PC-9 (cell line): ENCODE data around the gene SPHK1. TPM values are rescaled to one million over a fixed set of nuclear protein-coding genes. Genes with fewer than 3 reads are reported as not detected.

ENCODE experiments used
- BruUV-seq: library from RNA; stranded (reverse); fragments of 400-500 nt; replicated peaks from 2 replicates; lab custom pipeline; 2021; lab: Mats Ljungman, UMichigan
- CTCF ChIA-PET: fragments of 300-600 bp; sonication (Branson Sonifier 250); formaldehyde crosslinking; loops from one replicate; lab custom pipeline; 2022; ENCODE audit warnings: antibody characterized with exemption; lab: Charles Lee
- POLR2A ChIA-PET: fragments of 300-600 bp; sonication (Branson Sonifier 250); formaldehyde crosslinking; loops from one replicate; lab custom pipeline; 2022; ENCODE audit warnings: antibody characterized with exemption; ENCODE audit not compliant: unreplicated experiment; lab: Charles Lee
- DNase-seq, 2 experiments: peaks; one replicate each; pipeline versions ENCODE4 v3.0.0 to v3.0.0-alpha.2; 2015 to 2022; ENCODE audit warnings: mixed read lengths in 1 of 2
- H2AFZ ChIP-seq: fragments of 200-600 bp; sonication (generic); 2 replicates; pipeline ENCODE4 v1.8.1; 2017; ENCODE audit warnings: antibody characterized with exemption
- H3F3A ChIP-seq: fragments of 200-600 bp; sonication (generic); 2 replicates; pipeline ENCODE4 v1.8.1; 2017; ENCODE audit warnings: antibody characterized with exemption, mild to moderate bottlenecking, low read depth; ENCODE audit not compliant: insufficient read depth
- H3K27ac ChIP-seq: fragments of 200-600 bp; sonication (generic); 2 replicates; pipeline ENCODE4 v1.6.1; 2016; ENCODE audit warnings: mixed run types
- H3K27me3 ChIP-seq: fragments of 200-600 bp; sonication (generic); 2 replicates; pipeline ENCODE4 v1.6.1; 2016; ENCODE audit warnings: low read depth, mixed run types; ENCODE audit not compliant: insufficient read depth
- H3K36me3 ChIP-seq: fragments of 200-600 bp; sonication (generic); 2 replicates; pipeline ENCODE4 v1.6.1; 2016; ENCODE audit warnings: low read depth, mixed run types
- H3K4me1 ChIP-seq: fragments of 200-600 bp; sonication (generic); replicated peaks from 2 replicates; pipeline ENCODE4 v1.6.1; 2016; ENCODE audit warnings: mixed run types; ENCODE audit not compliant: insufficient read depth
- H3K4me2 ChIP-seq: fragments of 200-600 bp; sonication (generic); 2 replicates; pipeline ENCODE4 v1.6.1; 2017; ENCODE audit warnings: mixed run types
- H3K4me3 ChIP-seq: fragments of 200-600 bp; sonication (generic); 2 replicates; pipeline ENCODE4 v1.6.1; 2016; ENCODE audit warnings: mixed run types
- H3K79me2 ChIP-seq: fragments of 200-600 bp; sonication (generic); 2 replicates; pipeline ENCODE4 v1.6.1; 2017; ENCODE audit warnings: low read depth, mixed run types
- H3K9me2 ChIP-seq: fragments of 200-600 bp; sonication (generic); 2 replicates; pipeline ENCODE4 v1.8.1; 2017; ENCODE audit warnings: mild to moderate bottlenecking; ENCODE audit not compliant: insufficient read depth
- H3K9me3 ChIP-seq: fragments of 200-600 bp; sonication (generic); 2 replicates; pipeline ENCODE4 v1.8.1; 2016; ENCODE audit warnings: low read depth; ENCODE audit not compliant: insufficient read depth
- H4K20me1 ChIP-seq: fragments of 200-600 bp; sonication (generic); 2 replicates; pipeline ENCODE4 v1.8.1; 2017; ENCODE audit not compliant: insufficient read depth
- EZH2 ChIP-seq: fragments of 200-600 bp; sonication (generic); IDR thresholded peaks from 2 replicates; pipeline ENCODE4 v1.8.0; 2017; ENCODE audit warnings: antibody characterized with exemption, low read depth
- intact Hi-C: fragments of 100-400 bp; cut with micrococcal nuclease; formaldehyde crosslinking; loops from one replicate; pipeline ENCODE4 v1.10.0; 2022; ENCODE audit not compliant: unreplicated experiment
- total RNA-seq: library from RNA; stranded (reverse); gene quantifications from 2 replicates; pipeline ENCODE4 v1.2.3, GENCODE V29; 2021
- TF ChIP-seq, protein P1 (sequence below): fragments of 200-600 bp; sonication (generic); conservative IDR thresholded peaks from 2 replicates; pipeline ENCODE4 v1.6.1; 2017; ENCODE audit warnings: mixed run types, antibody characterized with exemption, mild to moderate bottlenecking, moderate library complexity

The SPHK1 gene
- total RNA-seq, 1 experiment from 2014 or later: 5.5 TPM

GRCh38 chr17:76427501-76428231 is 43.3 kb downstream of the SPHK1 start:
- Histone ChIP-seq H3K27me3 (no peaks in the 10 kb centered on the region), H3K9me2 (no peaks in the 10 kb centered on the region), H4K20me1 (no peaks in the 10 kb centered on the region; the same call in 1 of the 2 replicates), H3K4me1 (no peaks in the 10 kb centered on the region), H3K4me2 (no peak overlapping the region), H3K4me3 (no peak overlapping the region), H3K9me3 (no peaks in the 10 kb centered on the region), H3K27ac (no peak overlapping the region), H2AFZ (no peak overlapping the region), H3F3A (peaks cover 3% of the 10 kb centered on the region; the same call in 1 of the 2 replicates), H3K79me2 (peaks cover 5% of the 10 kb centered on the region), H3K36me3 (no peaks in the 10 kb centered on the region)
- CTCF ChIA-PET: interaction anchor here (0.8 kb wide), 1 partner anchor 31 kb away, joined by 3 read pairs; no protein-coding TSS in a partner anchor
- no TSS peak for BruUV-seq
- intact Hi-C loops: no loop called here
- POLR2A ChIA-PET: no interaction called here
- no peak for DNase-seq
- TF ChIP-seq, protein P1, sequence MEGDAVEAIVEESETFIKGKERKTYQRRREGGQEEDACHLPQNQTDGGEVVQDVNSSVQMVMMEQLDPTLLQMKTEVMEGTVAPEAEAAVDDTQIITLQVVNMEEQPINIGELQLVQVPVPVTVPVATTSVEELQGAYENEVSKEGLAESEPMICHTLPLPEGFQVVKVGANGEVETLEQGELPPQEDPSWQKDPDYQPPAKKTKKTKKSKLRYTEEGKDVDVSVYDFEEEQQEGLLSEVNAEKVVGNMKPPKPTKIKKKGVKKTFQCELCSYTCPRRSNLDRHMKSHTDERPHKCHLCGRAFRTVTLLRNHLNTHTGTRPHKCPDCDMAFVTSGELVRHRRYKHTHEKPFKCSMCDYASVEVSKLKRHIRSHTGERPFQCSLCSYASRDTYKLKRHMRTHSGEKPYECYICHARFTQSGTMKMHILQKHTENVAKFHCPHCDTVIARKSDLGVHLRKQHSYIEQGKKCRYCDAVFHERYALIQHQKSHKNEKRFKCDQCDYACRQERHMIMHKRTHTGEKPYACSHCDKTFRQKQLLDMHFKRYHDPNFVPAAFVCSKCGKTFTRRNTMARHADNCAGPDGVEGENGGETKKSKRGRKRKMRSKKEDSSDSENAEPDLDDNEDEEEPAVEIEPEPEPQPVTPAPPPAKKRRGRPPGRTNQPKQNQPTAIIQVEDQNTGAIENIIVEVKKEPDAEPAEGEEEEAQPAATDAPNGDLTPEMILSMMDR: no peak
- TF ChIP-seq EZH2: no peak

DNA sequence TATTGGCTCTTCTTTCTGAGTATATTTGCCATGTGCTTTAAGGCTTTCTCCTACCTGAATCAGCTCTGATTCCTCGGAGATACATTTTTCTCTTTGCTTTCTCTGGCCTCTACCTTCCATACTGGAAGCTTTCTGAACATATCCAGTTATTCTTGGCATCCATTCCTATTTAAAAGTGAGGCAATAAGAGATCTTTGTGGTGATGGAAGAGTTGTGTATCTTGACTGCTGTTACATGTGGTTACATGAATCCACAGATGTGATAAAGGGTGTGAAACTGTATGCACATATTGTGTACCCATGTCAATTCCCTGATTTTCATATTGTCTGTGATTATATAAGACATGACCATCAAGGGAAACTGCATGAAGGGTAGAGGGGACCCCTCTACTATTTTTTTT is 44.1 kb downstream of the SPHK1 start:
- Histone ChIP-seq H4K20me1 (no peaks in the 10 kb centered on the region; the same call in 1 of the 2 replicates), H3K4me3 (no peak overlapping the region), H3K9me2 (no peaks in the 10 kb centered on the region), H3K27ac (no peak overlapping the region), H3F3A (peaks cover 3% of the 10 kb centered on the region; the same call in 1 of the 2 replicates), H3K36me3 (no peaks in the 10 kb centered on the region), H3K79me2 (peaks cover 13% of the 10 kb centered on the region), H3K9me3 (no peaks in the 10 kb centered on the region), H3K27me3 (no peaks in the 10 kb centered on the region), H3K4me2 (no peak overlapping the region), H3K4me1 (no peaks in the 10 kb centered on the region), H2AFZ (no peak overlapping the region)
- intact Hi-C loops: no loop called here
- no TSS peak for BruUV-seq
- TF ChIP-seq EZH2: no peak
- TF ChIP-seq, protein P1: no peak
- no peak for DNase-seq
- POLR2A ChIA-PET: no interaction called here
- CTCF ChIA-PET: interaction anchor here (0.8 kb wide), 1 partner anchor 30 kb away, joined by 3 read pairs; no protein-coding TSS in a partner anchor

- TF ChIP-seq, protein P1: no peak
- no peak overlapping the region for H3K4me3 ChIP-seq
- no peak overlapping the region for H2AFZ ChIP-seq
- H3K27me3 ChIP-seq: no peaks in the 10 kb centered on the region
- peaks cover 3% of the 10 kb centered on the region; the same call in 1 of the 2 replicates for H3F3A ChIP-seq
- H3K9me2 ChIP-seq: no peaks in the 10 kb centered on the region
- intact Hi-C loops: no loop called here
- H4K20me1 ChIP-seq: no peaks in the 10 kb centered on the region; the same call in 1 of the 2 replicates
- H3K27ac ChIP-seq: no peak overlapping the region
- DNase-seq: no peak
- ChIA-PET POLR2A (no interaction called here), CTCF (no interaction called here)
- H3K36me3 ChIP-seq: no peaks in the 10 kb centered on the region
- no peaks in the 10 kb centered on the region for H3K4me1 ChIP-seq
- peaks cover 26% of the 10 kb centered on the region for H3K79me2 ChIP-seq
- no peaks in the 10 kb centered on the region for H3K9me3 ChIP-seq
- no peak overlapping the region for H3K4me2 ChIP-seq
- BruUV-seq: no TSS peak
Measured at GRCh38 chr17:76431509-76431908, 47.1 kb downstream of the SPHK1 start.
